K562 (cell line): ENCODE results near the gene CLSTN2. TPM values are rescaled to one million over a fixed set of nuclear protein-coding genes. Genes with fewer than 3 reads are reported as not detected.

Source experiments
- ATAC-seq: fragments of 200-7000 bp; cut with Tn5 transposase; 3 replicates; pipeline ENCODE4 v1.9.1; 2020; ENCODE audit warnings: moderate library complexity
- BruUV-seq: library from RNA; stranded (reverse); fragments of 400-500 nt; replicated peaks from 2 replicates; lab custom pipeline; 2021; lab: Mats Ljungman, UMichigan
- CTCF ChIA-PET: fragments of 300-600 bp; formaldehyde crosslinking; extraction: SDS; loops from one replicate; lab custom pipeline; 2021; ENCODE audit warnings: low intra/inter-chr PET ratio; lab: Yijun Ruan, JAX
- POLR2A ChIA-PET: fragments of 300-600, 350-650 bp; sonication (Branson Sonifier 250); formaldehyde crosslinking; extraction: SDS; loops from one replicate; lab custom pipeline; 2021; ENCODE audit warnings: antibody characterized with exemption, inconsistent platforms; lab: Yijun Ruan, JAX
- DNase-seq, 4 experiments: peaks; one replicate each; pipeline versions ENCODE4 v3.0.0 to v3.0.0-alpha.2; 2011 to 2018; ENCODE audit warnings: low spot score in 3 of 4, mixed read lengths in 3 of 4; ENCODE audit errors: extremely low read depth in 1 of 4
- FAIRE-seq: peaks from 2 replicates; lab custom pipeline; 2011; peaks lifted over from hg19 to GRCh38; lab: Jason Lieb, UNC
- H2AFZ ChIP-seq: 2 replicates; pipeline ENCODE4 v1.6.0; 2011; ENCODE audit warnings: low read depth, low read length, control low read depth, inconsistent platforms
- H3K27ac ChIP-seq: fragments of 200-600 bp; 3 replicates; pipeline ENCODE4 v1.8.0; 2011; ENCODE audit warnings: low read depth, mild to moderate bottlenecking, control low read depth, inconsistent platforms, low read length, moderate library complexity, mixed read lengths; ENCODE audit errors: extremely low read depth
- H3K27me3 ChIP-seq, 2 experiments: fragments of 300-600 bp in 1 of 2; 2 replicates in 1 of 2; 3 replicates in 1 of 2; pipeline versions ENCODE4 v1.6.0 to v1.8.0; 2011; ENCODE audit warnings: inconsistent platforms in 2 of 2, low read length in 2 of 2, mild to moderate bottlenecking in 1 of 2, mixed read lengths in 1 of 2, moderate library complexity in 1 of 2; ENCODE audit not compliant: control insufficient read depth in 2 of 2, insufficient read depth in 2 of 2
- H3K36me3 ChIP-seq: fragments of 300-600 bp; 3 replicates; pipeline ENCODE4 v1.8.0; 2011; ENCODE audit warnings: mild to moderate bottlenecking, low read length, inconsistent platforms; ENCODE audit not compliant: control insufficient read depth, insufficient read depth
- H3K4me1 ChIP-seq, 2 experiments: fragments of 200-600 bp in 1 of 2; replicated peaks in 1 of 2; 2 replicates in 1 of 2; 3 replicates in 1 of 2; pipeline versions ENCODE4 v1.5.1 to v1.8.0; 2011; ENCODE audit warnings: inconsistent platforms in 2 of 2, low read length in 2 of 2, mild to moderate bottlenecking in 1 of 2, mixed read lengths in 1 of 2, moderate library complexity in 1 of 2; ENCODE audit not compliant: control insufficient read depth in 2 of 2, insufficient read depth in 2 of 2
- H3K4me2 ChIP-seq: 2 replicates; pipeline ENCODE4 v1.6.1; 2011; ENCODE audit warnings: low read length, control low read depth, inconsistent platforms, mixed read lengths; ENCODE audit not compliant: insufficient read depth
- H3K4me3 ChIP-seq: fragments of 200-600 bp; sonication (generic), shearing (Covaris generic); 2 replicates; pipeline ENCODE4 v1.5.1; 2016; ENCODE audit warnings: control low read depth, inconsistent platforms
- H3K79me2 ChIP-seq: fragments of 200-600 bp; 3 replicates; pipeline ENCODE4 v1.8.0; 2011; ENCODE audit warnings: low read length, inconsistent platforms; ENCODE audit not compliant: control insufficient read depth, insufficient read depth
- H3K9ac ChIP-seq, 2 experiments: 2 replicates each; pipeline versions ENCODE4 v1.6.0 to v1.6.1; 2011; ENCODE audit warnings: low read depth in 2 of 2, low read length in 2 of 2, control low read depth in 1 of 2, inconsistent platforms in 1 of 2, mild to moderate bottlenecking in 1 of 2, mixed read lengths in 1 of 2; ENCODE audit not compliant: insufficient read depth in 1 of 2
- H3K9me1 ChIP-seq: one replicate; pipeline ENCODE4 v1.6.0; 2011; ENCODE audit warnings: inconsistent platforms, mild to moderate bottlenecking, low read length, moderate library complexity; ENCODE audit not compliant: control insufficient read depth, insufficient read depth
- H3K9me3 ChIP-seq: replicated peaks from 2 replicates; pipeline ENCODE4 v1.5.1; 2011; ENCODE audit warnings: low read depth, low read length, inconsistent platforms; ENCODE audit not compliant: control insufficient read depth, insufficient read depth
- H4K20me1 ChIP-seq: replicated peaks from 2 replicates; pipeline ENCODE4 v1.6.1; 2011; ENCODE audit warnings: low read length, inconsistent platforms, mixed read lengths; ENCODE audit not compliant: control insufficient read depth, insufficient read depth
- CREB5 ChIP-seq: fragments of 250-450 bp; sonication (Bioruptor Pico); IDR thresholded peaks from 2 replicates; pipeline ENCODE4 v1.5.0; 2020; ENCODE audit warnings: mild to moderate bottlenecking
- HMGXB4 ChIP-seq: sonication (generic); formaldehyde crosslinking; IDR thresholded peaks from 2 replicates; pipeline ENCODE4 v1.8.1; 2023; ENCODE audit warnings: mild to moderate bottlenecking, missing genetic modification reagents
- MITF ChIP-seq: IDR thresholded peaks from 2 replicates; pipeline ENCODE4 v1.6.1; 2014; ENCODE audit warnings: antibody characterized with exemption
- NELFE ChIP-seq: IDR thresholded peaks from 2 replicates; pipeline ENCODE4 v1.6.1; 2011; ENCODE audit warnings: mild to moderate bottlenecking; ENCODE audit not compliant: insufficient read depth, insufficient read length
- NFIX ChIP-seq: fragments of 250-450 bp; sonication (Bioruptor Pico); IDR thresholded peaks from 2 replicates; pipeline ENCODE4 v1.4.0; 2020; ENCODE audit warnings: low read depth, mild to moderate bottlenecking, moderate library complexity
- PKNOX1 ChIP-seq: fragments of 450-650 bp; IDR thresholded peaks from 2 replicates; pipeline ENCODE4 v1.6.1; 2016
- POLR2AphosphoS5 ChIP-seq: IDR thresholded peaks from 2 replicates; pipeline ENCODE4 v1.6.1; 2011; ENCODE audit warnings: mild to moderate bottlenecking, low read depth, low read length, moderate library complexity; ENCODE audit not compliant: control insufficient read depth, insufficient read depth
- PTBP1 ChIP-seq: fragments of 200-400 bp; formaldehyde crosslinking; IDR thresholded peaks from 2 replicates; pipeline ENCODE4 v1.6.1; 2017; ENCODE audit warnings: low read depth, low read length
- PTRF ChIP-seq: fragments of 450-650 bp; IDR thresholded peaks from 2 replicates; pipeline ENCODE4 v1.6.1; 2016; ENCODE audit warnings: mild to moderate bottlenecking, missing genetic modification characterization, missing compliant biosample characterization
- SAP30 ChIP-seq: fragments of 200-600 bp; sonication (generic); IDR thresholded peaks from 2 replicates; pipeline ENCODE4 v1.6.1; 2012; ENCODE audit warnings: borderline replicate concordance, low read depth, mild to moderate bottlenecking, moderate library complexity, low read length, control low read depth, inconsistent platforms; ENCODE audit not compliant: insufficient read depth, poor library complexity, severe bottlenecking
- SMAD4 ChIP-seq: fragments of 250-450 bp; sonication (Bioruptor Pico); conservative IDR thresholded peaks from 2 replicates; pipeline ENCODE4 v1.8.0; 2021; ENCODE audit warnings: inconsistent platforms, mild to moderate bottlenecking, moderate library complexity
- TARDBP ChIP-seq: fragments of 450-650 bp; IDR thresholded peaks from 2 replicates; pipeline ENCODE4 v1.6.1; 2016
- ZBTB26 ChIP-seq: fragments of 450-650 bp; formaldehyde crosslinking; IDR thresholded peaks from 2 replicates; pipeline ENCODE4 v1.4.0; 2022; ENCODE audit warnings: missing genetic modification characterization
- ZNF140 ChIP-seq: fragments of 250-450 bp; sonication (Bioruptor Pico); IDR thresholded peaks from 2 replicates; pipeline ENCODE4 v1.8.0; 2021; ENCODE audit warnings: moderate library complexity, mild to moderate bottlenecking, inconsistent platforms
- ZNF146 ChIP-seq: IDR thresholded peaks from one replicate; pipeline ENCODE4 v1.6.1; 2018; ENCODE audit warnings: missing compliant biosample characterization; ENCODE audit not compliant: unreplicated experiment
- ZNF644 ChIP-seq: fragments of 200-800 bp; sonication (Bioruptor generic); IDR thresholded peaks from 2 replicates; pipeline ENCODE4 v1.6.1; 2016; ENCODE audit warnings: low read depth, missing genetic modification characterization, missing compliant biosample characterization
- WGBS: fragments of 100-300 bp; shearing (Covaris generic); methylation state at CpG from one replicate; pipeline ENCODE4 v1.1.6; 2016; ENCODE audit warnings: low coverage, mixed read lengths; ENCODE audit not compliant: insufficient coverage; ENCODE audit errors: missing lambda C conversion rate; 5-methylcytosine and 5-hydroxymethylcytosine counted together
- in situ Hi-C: fragments of 300-500 bp; cut with MboI; formaldehyde crosslinking; loops from 4 replicates; pipeline ENCODE4 v1.15.0; 2018; ENCODE audit warnings: inconsistent platforms, mixed read lengths
- intact Hi-C: fragments of 100-400 bp; cut with micrococcal nuclease; formaldehyde crosslinking; loops from 2 replicates; pipeline ENCODE4 v1.14.2; 2022
- polyA plus RNA-seq, 8 experiments: library from polyadenylated mRNA; depleted of rRNA in 4 of 8; stranded (reverse) in 5 of 8; unstranded in 3 of 8; fragments of >200 nt; fragmentation: Nextera tagmentation in 2 of 8; fragmentation: Illumina TruSeq in 1 of 8; extraction: Ambion mirVana in 2 of 8; extraction: Trizol in 1 of 8; gene quantifications; 2 replicates each; pipeline versions ENCODE4 v1.2.1 to v1.2.3, GENCODE V29; 2011 to 2014; ENCODE audit warnings: inconsistent platforms in 1 of 8, missing spikeins in 1 of 8
- total RNA-seq, 7 experiments: library from RNA; depleted of rRNA in 6 of 7; stranded (reverse); fragments of >200 nt in 6 of 7; fragmentation: Illumina TruSeq in 2 of 7; extraction: Trizol in 2 of 7; gene quantifications; 2 replicates each; pipeline versions ENCODE4 v1.2.1 to v1.2.3, GENCODE V29; 2011 to 2021; ENCODE audit warnings: low replicate concordance in 1 of 7

CLSTN2 gene
- total and polyA plus RNA-seq, 9 of the 15 experiments (the other 6 are each of a cell fraction or from before 2014, with no cell fraction given), result 0.02 to 0.04 (median 0.04) TPM; not detected in 6

- no peak for ATAC-seq
- in situ Hi-C loops, result no loop called here
- no peak for TF ChIP-seq NELFE
- TF ChIP-seq SAP30, result no peak
- TF ChIP-seq PTRF (tag), result no peak
- no peak for TF ChIP-seq ZNF644 (tag)
- no peak for TF ChIP-seq ZBTB26 (CRISPR knock-in tag)
- no peak for TF ChIP-seq HMGXB4 (CRISPR knock-in tag)
- TF ChIP-seq CREB5 (CRISPR knock-in tag), result no peak
- TF ChIP-seq PKNOX1, result no peak
- no peak for TF ChIP-seq MITF
- no peak for TF ChIP-seq PTBP1
- no peak for TF ChIP-seq POLR2AphosphoS5
- TF ChIP-seq ZNF146, result no peak
- TF ChIP-seq NFIX (CRISPR knock-in tag), result no peak
- no peak for TF ChIP-seq ZNF140
- TF ChIP-seq SMAD4 (CRISPR knock-in tag), result no peak
- TF ChIP-seq TARDBP, result no peak
Observed at GRCh38 chr3:139939681-139940190, 4.8 kb downstream of the CLSTN2 start.

More at GRCh38 chr3:139939681-139940190, 4.8 kb downstream of the CLSTN2 start:
- Histone ChIP-seq H3K4me3 (no peak overlapping the region), H3K36me3 (no peaks in the 10 kb centered on the region), H3K27me3 (peaks cover 3 to 16% of the 10 kb centered on the region in 2 experiments; a peak in 2 of 5 replicates), H4K20me1 (no peaks in the 10 kb centered on the region), H3K4me2 (no peak overlapping the region), H3K27ac (no peak overlapping the region), H3K9me1 (no peaks in the 10 kb centered on the region), H3K4me1 (peaks cover 0 to 13% of the 10 kb centered on the region in 2 experiments; a peak in 2 of 5 replicates), H3K79me2 (no peaks in the 10 kb centered on the region), H3K9ac (no peak overlapping the region), H2AFZ (no peak overlapping the region), H3K9me3 (no peaks in the 10 kb centered on the region)
- POLR2A ChIA-PET, result no interaction called here
- no peak for FAIRE-seq
- intact Hi-C loops, result loop anchor here (5.0 kb wide), 2 partner anchors 512 to 923 kb away; no protein-coding TSS in a partner anchor
- CTCF ChIA-PET, result no interaction called here
- 0% methylated on average over 2 of the region's 2 CpGs for WGBS
- no peak for DNase-seq
- no TSS peak for BruUV-seq
